GM19238 (cell line): ENCODE data around the gene TMEM11.

Source experiments
- DNase-seq: peaks from one replicate; pipeline ENCODE4 v3.0.0; 2011; ENCODE audit warnings: low spot score; ENCODE audit not compliant: insufficient read length

TMEM11 gene

GRCh38 chr17:21163101-21163500 lies 50.9 kb downstream of the TMEM11 start:
- DNase-seq = no peak

GRCh38 chr17:21162394-21162775 lies 51.6 kb downstream of the TMEM11 start:
- DNase-seq = no peak

GRCh38 chr17:21161498-21162393 lies 52.2 kb downstream of the TMEM11 start:
- DNase-seq = no peak

- DNase-seq = no peak
Observed at GRCh38 chr17:21160401-21160800, 53.6 kb downstream of the TMEM11 start.

- no peak for DNase-seq
Observed at GRCh38 chr17:21157586-21158370, 56.2 kb downstream of the TMEM11 start.

GRCh38 chr17:21152731-21153130 lies 61.2 kb downstream of the TMEM11 start:
- no peak for DNase-seq

- no peak for DNase-seq
Observed at GRCh38 chr17:21149621-21150020, 64.3 kb downstream of the TMEM11 start.
